GM19023 (cell line): ENCODE results near the gene LHFPL2.
A peak's percentile ranks its signal among the peaks of the same experiment; 100 is the strongest.

Experiments
- ATAC-seq: cut with Tn5 transposase; IDR thresholded peaks from one replicate; pipeline ENCODE4 v1.9.1; 2021; ENCODE audit warnings: mild to moderate bottlenecking, moderate library complexity; ENCODE audit not compliant: unreplicated experiment

LHFPL2 gene

DNA sequence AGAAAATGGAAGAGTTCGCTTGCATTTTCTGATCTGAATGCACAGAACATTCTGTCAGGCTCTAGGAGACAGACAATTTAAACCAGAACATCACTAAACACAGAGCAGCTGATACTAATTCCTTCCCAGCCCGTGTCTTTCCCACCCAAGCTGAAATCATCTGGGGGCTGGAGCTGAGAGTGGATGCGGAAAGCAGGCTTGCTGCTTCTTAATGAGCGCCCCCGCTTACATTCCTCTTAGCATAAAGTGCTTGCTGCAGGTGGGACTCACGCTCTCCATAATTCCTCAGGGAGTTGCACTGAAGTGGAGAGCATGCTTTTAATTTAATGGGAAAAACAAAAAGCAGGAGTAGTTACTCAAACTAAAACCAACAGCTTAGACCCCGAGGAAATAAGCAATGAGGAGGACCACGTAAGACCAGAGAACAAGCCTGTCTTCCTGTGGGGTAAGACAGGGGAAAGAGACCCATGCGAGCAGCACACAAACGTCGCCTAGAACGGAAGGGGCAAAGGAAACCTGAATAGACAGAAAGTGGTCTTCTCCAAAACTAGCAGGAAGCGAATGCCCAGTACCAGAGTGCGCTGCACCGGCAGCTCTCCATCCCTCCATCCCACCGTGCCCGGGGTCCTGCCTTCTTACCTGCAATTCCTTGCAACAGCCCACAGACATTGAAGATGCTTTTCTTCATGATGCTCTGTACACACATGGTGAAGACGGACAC lies 139.3 kb downstream of the LHFPL2 start:
- no peak for ATAC-seq

DNA sequence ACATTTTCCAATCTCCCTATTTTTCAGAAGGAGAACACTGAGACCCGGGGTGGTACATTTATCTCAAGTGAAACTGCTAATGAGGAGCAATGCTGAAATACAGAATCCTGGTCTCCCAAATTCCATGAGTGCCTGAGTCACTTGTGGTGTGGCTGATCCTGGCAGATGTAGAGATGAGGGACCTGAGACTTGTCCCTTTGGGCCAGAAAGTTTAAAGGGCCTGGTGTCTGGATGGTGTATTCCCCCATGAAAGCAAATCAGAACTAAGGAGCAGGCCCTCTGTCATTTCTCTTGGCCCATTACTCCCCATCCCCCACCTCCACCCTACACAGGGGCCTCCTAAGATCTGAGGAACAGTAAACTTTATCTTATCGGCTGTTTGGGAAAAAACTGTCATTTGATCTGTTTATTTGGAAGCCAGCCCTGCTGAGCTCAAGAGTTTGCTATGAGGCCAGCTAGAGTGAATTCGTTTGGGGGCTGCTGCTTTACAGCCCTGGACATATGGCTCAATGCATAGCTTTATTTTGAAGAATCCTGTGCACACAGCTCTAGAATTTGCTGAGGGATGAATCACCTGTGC lies 140.3 kb downstream of the LHFPL2 start:
- no peak for ATAC-seq

DNA sequence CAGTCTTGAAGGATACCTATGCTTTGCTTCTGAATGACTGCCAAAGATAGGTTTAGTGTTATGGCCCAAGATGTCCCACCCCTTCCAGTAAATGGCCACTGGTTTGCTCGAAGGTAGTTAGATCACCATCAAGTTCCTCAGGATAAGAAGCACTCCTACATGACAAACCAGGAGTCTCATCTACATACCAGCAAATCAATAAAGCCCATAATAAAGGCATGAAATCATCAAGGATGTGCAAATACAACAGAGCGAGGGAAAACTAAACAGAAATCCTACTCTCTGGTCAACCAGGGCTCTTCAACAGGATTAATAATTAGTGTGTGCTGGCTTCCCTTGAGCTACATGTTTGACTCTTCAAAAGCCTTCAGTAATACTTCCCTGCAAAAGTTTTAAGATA lies 141.0 kb downstream of the LHFPL2 start:
- ATAC-seq: no peak

DNA sequence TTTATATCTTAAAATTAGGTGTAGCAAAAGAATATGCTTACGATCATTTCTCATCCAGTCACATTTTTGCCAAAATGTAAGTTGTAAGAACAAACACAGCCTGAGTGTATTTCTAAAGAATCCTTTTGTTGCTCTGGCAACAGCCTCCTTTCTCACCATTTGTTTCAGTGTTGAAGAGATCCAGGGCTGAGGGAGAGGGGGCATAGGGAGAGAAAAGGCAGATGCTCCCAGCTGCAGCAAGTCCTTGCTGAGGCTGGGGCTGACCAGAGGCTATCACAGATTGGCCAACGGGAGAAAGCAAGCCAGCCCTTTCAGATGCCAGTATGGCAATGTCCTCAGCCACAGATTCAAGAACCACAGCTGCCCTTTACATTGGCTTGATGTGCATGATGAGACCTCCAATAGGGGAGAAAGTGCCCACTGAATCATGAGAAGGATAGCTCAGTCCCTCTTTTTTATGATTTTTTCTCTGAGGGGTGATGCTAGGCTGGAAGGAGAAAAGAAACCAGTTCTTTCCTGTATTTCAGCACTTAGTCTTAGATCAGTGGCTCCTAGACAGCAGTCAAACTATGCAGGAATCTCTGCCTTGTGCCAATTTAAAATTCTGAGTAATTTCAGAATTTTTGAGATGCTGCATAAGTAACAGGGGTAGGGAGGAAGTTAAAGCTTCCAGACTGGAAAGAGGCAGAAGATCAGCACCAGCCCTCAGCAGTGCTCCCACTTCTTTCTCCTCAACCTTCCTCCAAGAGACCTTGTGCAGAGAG lies 142.1 kb downstream of the LHFPL2 start:
- no peak for ATAC-seq

DNA sequence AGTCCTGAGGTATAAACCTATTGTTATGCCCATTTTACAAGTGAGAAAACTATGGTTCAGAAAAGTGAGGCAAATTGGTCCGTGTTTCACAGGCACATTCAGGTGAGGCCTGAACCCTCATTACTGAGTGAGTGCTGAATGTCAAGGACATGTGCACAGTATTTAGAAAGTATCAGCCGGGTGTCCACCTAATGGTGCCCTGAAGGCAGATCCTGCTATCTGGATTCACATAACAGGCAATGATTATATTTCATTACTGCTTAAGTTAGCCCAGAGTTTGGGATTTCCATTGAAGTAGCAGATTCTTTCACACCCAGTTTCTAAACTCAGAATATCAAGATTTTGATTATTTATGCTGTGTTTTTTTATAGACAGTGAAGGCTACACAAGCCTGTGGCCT lies 142.7 kb downstream of the LHFPL2 start:
- no peak for ATAC-seq

DNA sequence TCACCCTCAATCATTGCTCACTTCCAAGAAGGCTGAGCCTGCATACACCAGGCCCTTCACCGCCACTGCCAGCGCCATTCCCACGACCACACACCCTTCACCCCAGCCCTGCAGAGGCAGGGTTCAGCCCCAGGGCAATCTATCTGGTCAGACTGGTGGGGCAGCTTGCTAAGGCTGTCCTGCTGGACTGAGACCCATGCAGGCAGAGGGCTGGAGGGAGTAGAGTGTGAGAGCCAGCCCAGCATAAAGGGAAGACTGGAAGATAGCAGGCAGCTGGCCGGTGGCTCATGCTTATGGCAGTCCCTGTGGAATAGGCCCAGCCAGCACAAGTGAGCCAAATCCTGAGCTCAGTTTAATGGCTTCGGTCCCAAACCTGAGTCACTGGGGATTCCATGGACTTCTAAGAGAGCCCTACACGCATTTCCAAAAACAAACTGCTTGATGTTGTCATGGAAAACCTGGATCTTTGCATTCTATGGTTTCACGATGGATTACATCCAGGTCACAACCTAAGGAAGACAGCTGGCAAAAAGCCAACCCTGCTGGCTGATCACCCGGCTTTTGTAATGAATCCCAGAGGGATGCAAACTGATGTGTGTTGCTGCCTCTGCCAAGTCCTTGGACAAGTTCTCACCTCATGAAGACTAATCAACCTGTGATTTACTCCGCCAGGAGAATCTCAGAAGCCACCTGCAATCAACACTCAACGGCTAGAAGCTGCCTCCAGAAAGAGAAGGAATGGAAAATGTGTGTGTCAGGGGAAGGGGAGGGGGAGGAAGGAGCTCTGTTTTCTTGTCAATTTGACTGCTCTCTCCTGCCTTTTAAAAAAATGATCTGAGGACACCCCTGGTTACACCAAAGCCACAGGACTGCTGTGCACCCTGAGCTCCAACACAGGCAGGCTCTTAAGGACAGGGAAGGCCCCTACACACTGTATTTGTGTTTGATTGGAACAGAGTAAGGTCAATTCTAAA lies 143.6 kb downstream of the LHFPL2 start:
- no peak for ATAC-seq

DNA sequence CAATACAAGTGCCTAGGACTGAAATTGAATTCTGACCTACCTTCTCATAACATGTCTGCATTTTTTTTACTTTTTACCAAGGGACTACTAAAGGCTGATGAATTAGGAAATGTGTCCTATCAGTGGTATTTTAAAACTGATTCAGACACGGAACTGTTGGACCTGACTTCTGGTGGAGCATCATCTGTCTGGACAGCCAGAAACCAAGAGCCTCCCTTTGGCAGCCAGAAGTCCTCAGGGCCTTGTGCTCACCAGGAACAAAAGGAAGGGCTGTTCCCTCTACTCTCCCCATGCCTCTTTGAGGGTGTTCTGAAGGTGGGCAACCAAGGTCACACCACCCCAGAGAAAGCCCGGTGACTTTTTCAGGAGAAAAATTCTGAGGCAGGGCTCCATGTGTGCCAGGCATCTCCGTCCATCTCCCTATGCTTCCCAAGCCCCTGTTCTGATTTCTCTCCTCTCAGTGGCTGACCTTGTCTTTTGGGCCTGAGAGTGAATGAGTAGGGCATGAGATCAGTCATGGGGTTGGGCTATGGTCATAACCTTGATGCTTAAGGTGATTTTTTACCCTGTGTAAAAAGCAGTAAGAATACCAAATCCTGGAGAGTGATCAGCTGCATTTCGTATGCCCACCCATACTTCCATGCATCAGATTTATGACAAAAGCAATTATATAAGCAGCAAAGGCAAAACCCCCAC lies 144.5 kb downstream of the LHFPL2 start:
- ATAC-seq: no peak

DNA sequence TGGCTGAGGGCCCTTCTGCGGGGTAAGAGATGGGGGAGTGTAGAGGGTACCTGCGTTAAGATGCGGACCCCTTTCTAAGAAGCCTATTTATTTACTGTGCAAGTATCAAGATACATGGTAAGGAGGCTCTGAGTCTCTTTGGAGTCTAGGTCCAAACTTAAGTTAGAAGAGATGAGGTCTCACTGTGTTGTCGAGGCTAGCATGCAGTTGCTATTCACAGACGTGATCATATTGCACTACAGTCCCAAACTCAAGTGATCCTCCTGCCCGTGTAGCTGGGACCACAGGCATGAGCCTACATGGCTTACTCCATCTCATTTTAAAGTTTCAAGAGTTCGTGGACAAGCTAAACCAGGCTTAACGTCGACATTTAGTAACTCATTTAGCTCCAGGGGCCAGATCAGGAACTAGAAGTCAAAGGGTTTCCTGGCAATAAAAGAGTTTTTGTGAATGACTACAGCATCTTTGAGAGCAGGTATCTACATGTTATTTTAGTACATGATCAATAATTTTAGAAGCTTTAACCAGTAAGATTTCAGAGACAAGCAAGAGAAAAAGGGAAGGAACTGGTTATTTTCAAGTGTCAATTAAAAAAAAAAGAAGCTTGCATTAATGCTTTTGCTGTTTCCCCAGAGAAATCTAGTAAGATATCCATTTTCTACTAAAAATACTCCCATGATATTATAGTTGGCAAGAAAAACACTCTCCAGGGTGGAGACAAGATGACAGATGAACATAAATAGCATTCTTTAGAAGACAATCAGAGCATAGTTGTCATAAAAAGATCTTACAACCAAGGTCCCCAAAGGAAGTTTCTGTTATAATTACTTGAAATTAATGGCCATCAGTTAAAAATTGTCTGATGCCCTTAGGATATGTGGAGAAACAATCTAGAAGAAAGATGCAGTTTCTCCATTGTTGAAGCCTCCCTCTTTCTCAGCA lies 146.9 kb downstream of the LHFPL2 start:
- ATAC-seq: no peak

DNA sequence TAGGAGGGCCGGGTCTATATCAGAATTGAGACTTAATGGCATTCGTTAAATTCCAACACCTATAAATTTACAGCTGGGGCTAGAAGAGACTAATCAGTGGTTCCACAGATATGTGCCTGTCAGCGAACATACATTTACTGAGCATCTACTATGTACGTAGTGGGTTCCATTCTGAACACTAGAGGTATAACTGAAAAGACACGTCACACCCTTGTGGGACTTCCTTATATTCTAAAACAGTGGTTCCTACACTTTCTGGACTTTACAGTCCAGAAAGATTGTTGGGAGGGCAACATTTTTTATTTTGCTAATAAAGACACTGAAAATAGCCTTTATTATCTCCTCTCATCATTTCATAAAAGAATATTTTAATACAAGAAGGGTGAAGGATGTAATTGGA lies 147.7 kb downstream of the LHFPL2 start:
- no peak for ATAC-seq

DNA sequence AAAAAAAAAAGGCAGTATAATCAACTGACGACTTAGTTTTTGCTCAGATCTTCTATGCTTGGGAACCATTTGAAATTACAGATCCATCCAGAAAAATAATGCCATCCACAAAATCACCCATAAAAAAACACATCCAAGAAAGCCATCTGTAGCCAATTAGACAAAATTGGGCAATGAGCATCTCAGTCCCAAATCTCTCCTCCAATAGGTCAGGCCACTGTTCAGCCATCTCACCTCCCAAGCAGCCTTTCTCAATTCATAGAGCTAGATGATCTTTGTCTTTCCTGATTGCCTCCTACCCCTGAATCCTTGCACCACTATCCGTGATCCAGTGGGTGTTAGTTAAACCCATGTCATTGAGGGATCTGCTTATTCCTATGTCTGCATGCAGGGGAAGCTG lies 148.5 kb downstream of the LHFPL2 start:
- ATAC-seq: no peak

DNA sequence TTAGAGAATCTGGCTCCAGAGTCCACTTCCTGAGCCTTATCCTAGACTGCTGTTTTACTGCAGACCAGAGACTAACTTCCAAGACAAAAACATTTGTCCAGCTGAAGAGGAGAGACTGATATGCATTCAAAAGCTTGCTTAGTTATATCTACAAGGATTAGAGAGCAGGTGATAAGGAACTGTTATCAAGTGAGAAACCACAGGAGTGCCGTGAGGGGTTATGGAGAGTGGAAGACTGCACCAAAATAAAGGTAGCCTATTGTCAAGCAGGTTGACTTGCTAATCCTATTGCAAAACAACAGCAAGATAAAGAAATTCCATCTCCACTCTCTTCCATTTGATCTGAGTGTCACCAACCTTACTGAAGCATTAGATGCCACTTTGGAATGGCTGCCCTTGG lies 149.1 kb downstream of the LHFPL2 start:
- no peak for ATAC-seq

DNA sequence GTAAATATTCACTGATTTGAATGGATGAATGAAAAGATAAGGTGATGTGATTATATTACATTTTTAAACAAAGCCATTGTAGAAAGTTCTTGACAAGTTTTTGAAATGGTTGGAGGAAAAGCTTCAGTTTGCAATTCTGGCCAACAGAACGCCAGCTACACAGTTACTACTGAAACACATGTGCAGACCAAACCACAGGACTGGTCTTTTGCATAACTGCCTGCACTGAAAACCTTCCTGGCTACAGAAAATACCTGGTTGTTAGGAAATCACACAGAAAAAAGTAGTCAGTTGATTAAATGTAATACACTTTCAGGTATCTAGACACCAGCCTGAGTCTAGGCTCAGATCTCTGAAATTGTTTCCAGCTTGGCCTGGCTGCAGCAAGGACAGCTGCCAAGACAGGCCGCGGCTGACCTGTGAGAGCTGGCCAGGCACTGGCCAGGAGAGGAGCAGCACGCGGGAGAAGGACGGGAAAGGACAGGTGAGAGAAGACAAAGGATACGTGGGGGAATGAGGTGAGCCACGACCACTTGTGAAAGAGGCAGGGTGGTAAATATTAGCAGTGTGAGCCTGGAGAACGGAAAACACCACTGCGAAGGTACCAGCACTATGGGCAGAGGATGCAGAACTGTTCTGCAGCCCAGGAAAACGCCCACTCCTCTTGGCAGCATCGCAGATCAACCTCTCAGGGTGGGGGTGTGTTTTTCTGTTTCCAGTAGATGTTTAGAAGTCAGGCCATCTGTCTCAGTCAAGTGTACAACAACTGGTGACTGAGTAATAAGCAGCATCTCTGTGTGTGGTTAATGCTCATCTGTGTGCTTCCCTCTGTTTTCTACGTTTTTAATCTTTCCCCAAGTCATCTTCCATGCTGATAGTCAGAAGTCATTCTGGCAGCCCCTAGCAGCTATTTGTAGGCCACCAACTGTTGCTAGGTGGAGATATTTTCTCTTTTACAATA lies 150.7 kb downstream of the LHFPL2 start:
- ATAC-seq: peak; percentile 59

DNA sequence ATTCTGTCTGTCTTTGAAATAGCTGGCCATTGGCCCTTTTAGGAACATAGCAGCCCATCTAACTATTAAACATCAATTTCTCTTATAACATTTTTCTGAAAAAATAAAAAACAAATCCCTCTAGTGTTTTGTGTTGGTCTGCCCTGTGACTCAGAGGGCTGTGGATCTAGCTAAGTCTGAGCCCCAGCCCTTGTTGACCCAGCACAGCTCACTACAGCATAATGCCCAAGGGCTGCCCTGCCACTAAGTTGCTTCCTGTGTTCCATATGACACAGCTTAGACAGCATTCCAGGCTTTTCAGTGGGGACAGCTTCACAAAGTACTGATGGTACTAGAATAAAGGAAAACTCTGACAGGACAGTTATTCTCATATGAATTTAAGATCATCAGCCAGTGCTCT lies 152.2 kb downstream of the LHFPL2 start:
- no peak for ATAC-seq

DNA sequence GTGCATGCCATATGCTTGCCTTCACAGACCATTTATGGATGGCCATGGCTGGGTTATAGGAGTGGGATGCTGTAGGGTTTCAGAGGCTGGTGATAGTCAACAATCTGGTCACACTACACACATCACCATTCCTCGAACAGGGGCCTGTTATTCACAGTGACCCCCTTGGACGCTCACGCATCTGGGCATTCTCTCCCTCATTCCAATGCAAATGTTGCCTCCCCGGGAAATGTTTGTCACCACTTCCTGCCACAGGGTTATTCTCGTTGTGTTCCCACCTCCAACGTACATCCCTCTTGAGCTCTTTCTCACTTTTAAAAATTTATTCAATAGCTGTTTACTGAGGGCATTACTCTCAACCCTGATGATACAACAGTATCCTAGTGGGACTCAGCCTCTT lies 152.8 kb downstream of the LHFPL2 start:
- ATAC-seq: no peak

DNA sequence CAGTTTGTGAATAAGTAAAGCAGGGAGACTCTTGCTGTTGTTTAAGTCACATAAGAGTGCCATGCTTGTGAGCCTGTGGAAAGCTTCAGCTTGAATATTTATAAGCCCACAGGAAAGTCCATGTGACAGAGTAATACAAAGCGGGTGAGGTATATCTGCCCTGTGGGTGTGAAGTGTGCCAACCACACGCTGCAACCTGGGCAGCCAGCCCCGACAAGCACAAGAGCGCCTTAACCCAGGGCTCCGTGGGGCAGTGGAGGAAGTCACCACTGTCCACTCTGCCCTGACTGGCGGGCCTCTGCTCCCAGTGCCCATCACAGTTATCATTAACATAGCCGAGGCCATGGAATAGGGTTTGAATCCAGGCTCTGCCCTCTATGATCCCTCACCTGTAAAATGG lies 155.9 kb downstream of the LHFPL2 start:
- ATAC-seq: no peak

DNA sequence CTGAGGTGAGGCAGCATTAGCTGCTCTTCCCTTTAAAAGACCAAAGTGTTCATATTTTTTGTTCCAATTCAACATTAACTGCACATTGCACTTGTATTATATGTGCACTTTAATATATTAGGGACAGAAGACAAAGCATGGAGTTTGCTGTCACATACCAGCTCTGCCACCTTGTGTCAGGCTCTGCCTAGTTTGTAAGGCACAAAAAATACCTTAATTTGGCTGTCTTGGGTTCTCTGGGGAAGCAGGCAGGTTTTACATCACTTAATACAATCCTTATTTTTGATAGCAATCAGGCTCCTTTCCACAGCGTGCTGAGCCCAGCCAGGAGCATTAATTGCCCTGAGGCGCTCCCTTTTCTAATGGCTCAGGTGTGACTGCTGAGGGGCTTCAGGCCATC lies 156.3 kb downstream of the LHFPL2 start:
- no peak for ATAC-seq

DNA sequence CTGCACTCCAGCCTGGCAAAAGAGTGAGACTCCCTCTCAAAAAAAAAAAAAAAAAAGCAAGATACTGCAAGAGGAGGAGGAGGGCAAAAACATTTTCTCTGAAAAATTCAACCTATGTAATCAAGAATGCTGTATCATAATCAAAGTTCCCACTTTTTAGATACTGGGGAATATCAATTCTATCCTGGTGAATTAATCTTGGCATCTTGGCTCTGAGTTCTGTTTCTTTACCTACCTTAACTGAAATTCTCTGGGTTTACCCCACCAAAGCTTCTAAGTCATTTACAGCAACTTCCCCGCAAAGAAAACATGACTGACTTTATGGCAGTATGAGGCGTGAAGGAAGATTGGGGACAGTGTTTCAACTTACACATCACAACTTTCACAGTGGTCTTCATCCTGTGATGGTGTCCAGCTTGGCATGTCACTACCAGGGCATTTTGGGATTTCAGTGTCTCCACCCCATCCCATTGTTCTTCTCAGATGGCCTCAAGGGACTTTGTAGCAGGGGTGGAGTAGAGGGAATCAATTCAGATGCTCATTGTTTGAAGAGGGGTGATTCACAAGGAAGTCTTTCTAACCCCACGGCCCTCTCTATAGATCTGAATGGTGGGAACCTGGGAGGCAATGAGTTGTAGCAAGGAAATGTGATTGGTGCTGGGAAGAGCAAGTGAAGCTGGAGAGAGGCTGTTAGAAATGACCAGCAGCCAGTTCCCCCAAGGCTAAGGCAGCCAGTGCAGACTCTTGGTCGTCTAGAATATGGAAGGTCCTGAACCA lies 157.7 kb downstream of the LHFPL2 start:
- no peak for ATAC-seq
